GM19023 (cell line): Measurements from ENCODE around the gene APOA4.
"Not testable (repeated sequence)": the region's sequence is repeated elsewhere in the genome, so short reads cannot be mapped to it uniquely, and the experiment has no call there.

Experiments used
- ATAC-seq: cut with Tn5 transposase; IDR thresholded peaks from one replicate; pipeline ENCODE4 v1.9.1; 2021; ENCODE audit warnings: mild to moderate bottlenecking, moderate library complexity; ENCODE audit not compliant: unreplicated experiment

The APOA4 gene

DNA sequence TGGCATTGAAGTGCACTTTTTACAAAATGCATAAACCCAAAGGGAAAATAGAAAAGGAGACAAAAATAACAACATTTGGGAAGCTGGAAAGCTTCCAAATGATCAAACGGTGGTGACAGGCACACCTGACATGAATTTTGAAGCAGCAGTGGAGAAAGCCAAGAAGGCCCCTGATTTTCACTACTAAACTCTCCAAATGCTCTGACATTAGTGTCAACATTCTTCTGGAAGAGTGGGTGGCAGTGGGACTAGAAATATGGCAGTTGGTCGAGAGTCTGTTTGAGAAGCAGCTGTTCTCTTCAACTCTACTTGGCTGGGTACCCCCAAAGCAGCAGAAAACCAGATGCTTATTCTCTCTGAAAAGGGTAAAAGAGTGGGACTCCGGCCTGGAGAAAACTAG lies 19.1 kb downstream of the APOA4 start:
- no peak for ATAC-seq

DNA sequence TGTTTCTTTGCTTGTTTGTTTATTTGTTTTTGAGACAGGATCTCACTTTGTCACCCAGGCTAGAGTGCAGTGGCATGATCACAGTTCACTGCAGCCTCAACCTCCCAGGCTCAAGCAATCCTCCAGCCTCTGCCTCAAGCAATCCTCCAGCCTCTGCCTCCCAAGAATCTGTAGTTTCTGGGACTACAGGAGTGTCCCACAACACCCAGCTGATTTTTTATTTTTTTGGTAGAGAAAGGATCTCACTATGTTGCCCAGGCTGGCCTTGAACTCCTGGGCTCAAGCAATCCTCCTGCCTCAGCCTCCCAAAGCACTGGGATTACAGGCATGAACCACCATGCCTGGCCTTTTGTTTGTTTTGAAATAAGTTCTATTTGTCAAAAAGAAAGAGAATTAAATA lies 21.4 kb downstream of the APOA4 start:
- ATAC-seq = not testable (repeated sequence)

DNA sequence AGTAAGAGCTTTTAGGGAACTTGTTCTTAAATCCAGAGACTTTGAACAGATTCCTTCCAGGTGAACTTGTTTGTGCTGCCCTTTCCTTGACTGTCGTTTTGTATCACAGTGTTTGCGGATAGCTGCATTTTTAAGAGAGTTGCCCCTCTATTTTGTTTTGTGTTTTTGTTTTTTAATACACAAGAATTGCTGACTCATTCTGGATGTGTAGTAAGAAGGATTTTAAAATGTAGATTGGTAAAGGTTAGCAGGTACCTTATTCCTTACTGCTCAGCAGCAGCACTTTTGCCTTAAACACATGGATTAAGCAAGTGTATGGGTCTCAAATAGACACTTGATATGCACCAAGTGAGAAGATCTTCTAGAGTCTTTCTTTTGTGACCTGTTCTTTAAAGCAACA lies 22.5 kb downstream of the APOA4 start:
- ATAC-seq = no peak

DNA sequence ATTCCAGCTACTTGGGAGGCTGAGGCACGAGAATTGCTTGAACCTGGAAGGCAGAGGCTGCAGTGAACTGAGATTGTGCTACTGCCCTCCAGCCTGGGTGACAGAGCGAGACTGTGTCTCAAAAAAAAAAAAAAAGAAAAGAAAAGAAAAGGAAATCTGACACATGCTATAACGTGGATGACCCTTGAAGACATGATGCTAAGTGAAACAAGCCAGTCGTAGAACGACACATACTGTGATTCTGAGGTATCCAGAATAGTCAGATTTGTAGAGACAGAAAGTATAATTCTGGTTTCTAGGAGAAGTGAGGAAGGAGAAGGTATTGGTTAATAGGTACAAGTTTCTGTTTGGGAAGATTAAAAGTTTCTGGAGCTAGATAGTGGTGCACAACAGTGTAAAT lies 24.7 kb downstream of the APOA4 start:
- no peak for ATAC-seq

DNA sequence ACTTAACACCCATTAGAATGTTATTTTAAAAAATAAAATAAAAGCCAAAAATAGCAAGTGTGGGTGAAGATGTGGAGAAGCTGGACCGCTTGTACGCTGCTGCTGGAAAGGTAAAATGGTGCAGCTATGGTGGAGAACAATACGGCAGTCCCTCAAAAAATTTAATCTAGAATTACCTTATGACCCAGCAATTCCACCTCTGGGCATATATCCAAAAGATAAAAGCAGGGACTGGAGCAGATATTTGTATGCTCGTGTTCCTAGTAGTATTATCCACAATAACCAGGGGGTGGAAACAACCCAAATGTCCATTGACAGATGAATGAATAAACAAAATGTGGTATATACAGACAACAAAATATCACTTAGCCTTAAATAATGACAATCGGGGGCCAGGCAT lies 25.3 kb downstream of the APOA4 start:
- ATAC-seq = no peak

DNA sequence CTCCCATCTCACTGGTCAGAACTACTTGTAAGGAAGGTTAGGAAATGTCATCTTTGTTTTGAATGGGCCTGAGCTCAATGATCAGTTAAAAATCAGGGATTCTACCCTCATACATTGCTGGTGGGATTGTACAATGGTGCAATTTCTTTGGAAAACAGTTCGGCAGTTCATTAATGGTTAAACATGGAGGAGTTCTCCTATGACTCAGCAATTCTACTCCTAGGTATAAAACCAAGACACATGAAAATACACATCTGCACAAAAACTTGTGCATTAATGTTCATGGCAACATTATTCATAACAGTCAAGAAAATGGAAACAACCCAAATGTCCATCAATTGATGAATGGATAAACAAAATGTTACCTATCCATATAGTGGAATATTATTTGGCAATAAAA lies 26.6 kb downstream of the APOA4 start:
- ATAC-seq = no peak

DNA sequence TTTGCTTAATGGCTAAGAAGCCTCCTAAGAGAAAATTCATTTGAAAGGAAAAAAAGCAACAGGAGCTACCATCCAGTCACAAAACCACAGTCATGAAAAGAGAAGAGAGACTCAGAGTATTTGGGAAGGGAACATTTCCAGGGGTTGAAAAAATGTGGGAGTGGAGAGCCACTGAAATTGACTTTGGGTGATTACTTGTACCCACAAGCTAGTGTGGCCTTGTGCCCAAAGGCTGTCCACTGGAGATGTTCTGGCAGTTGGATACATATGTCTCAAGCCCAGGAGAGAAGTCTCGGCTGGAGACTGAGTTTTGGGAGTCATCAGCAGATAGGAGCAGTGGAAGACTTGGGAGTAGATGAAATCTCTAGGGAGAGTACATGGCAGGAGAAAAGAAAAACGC lies 28.3 kb downstream of the APOA4 start:
- no peak for ATAC-seq

DNA sequence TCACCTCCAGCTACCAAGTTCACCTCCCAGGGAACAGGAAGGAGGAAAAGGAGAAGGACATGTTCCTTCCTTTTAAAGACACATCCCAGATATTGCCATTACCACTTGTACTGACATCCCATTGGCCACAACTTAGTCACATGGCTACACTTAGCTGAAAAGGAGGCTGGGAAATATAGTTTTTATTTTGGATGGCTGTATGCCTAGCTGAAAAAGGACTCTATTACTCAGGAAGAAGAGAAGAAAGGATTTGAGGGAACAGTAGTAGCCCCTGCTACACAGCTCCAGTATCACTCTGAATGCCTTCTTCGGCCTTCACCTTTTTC lies 29.4 kb downstream of the APOA4 start:
- no peak for ATAC-seq

DNA sequence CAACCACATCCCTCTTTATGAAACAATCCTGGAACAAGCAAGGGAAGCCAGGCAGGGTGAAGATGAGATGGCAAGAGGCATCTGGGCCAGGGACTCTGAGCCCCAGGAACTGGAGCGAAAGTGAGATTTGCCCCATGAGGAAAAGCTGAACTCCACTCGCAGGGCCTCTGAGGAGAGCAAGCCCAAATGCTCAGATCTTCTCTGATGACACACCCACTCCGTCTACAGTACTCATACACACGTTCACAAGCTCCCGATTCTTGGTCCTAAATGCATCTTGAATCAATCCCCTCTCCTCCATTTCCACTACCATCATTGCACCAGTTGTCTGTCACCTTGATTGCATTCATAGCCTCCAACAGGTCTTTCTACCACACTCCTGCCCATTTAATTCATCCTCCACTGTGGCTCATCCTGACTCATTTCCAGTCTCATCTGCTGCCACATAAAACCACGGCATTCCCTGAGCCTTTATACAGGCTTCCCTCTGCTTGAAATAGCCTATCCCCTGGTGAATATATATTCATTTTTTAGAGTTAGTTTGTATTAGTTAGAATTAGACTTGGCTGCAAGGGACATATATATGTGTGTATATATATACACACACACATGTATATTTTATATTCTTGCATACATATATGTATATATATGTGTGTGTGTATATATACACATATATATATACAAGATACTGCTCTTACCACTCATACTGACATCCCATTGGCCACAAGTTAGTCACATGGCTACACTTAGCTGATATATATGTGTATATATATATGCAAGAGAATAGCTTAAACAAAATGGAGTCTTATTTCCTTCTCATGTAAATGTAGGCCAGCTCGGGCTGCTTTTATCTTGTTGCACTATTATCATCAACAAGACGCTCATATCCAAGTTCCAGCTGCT lies 30.0 kb downstream of the APOA4 start:
- no peak for ATAC-seq

DNA sequence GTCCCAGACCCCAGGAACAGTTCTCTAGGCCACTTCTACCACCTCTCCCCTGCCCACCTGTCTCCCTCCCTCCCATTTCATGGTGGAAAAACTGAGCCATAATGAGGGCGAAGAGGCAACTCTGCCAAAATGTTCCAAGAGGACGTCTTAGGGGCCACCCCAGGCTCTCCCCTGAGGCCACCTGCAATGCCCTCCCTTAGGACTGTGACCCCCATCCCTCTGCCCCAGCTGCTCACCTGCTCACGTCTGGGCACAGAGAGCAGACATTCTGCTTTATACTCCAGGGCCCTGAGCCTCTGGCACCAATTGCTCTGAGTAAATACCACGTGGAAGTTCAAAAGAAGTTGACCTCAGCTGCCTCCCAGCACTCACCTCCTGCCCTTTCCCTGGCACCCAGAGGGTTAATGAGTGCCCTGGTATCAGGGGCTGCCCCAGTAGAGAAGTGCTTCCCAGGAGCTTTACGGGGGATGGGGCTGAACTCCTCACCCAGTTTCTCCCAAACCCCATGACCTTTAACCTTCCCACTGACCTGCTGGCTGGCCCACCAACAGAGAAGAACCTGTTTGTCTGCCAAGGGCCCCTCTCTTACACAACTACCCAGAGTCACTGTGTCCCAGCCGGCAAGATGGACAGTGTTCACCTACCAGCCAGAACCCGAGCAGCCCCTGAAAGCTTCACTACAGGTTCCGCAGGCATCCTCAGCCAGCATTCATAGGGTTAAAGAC lies 30.8 kb downstream of the APOA4 start:
- no peak for ATAC-seq

DNA sequence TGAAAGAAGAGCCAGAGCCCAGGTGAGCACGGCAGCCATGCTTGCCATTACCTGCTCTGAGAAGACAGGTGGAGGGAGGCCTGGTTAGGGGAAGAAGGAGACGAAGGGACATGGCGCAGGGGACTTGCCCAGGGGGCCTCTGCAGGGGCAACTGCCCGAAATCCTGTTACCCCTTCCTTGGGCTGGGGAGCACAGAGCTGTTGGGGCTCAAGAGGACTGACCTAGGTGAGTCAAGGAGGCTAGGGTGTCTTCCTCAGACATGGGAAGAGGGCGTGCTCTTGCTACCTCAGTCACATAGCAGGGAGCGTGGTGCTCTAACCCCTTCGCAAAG lies 31.3 kb downstream of the APOA4 start, which contains the start of gene APOA5:
APOA5 (minus strand) TSS at position 67 of the 331 bp plus-strand sequence; CDS start at position 48, 19 bp downstream.
- ATAC-seq = no peak

DNA sequence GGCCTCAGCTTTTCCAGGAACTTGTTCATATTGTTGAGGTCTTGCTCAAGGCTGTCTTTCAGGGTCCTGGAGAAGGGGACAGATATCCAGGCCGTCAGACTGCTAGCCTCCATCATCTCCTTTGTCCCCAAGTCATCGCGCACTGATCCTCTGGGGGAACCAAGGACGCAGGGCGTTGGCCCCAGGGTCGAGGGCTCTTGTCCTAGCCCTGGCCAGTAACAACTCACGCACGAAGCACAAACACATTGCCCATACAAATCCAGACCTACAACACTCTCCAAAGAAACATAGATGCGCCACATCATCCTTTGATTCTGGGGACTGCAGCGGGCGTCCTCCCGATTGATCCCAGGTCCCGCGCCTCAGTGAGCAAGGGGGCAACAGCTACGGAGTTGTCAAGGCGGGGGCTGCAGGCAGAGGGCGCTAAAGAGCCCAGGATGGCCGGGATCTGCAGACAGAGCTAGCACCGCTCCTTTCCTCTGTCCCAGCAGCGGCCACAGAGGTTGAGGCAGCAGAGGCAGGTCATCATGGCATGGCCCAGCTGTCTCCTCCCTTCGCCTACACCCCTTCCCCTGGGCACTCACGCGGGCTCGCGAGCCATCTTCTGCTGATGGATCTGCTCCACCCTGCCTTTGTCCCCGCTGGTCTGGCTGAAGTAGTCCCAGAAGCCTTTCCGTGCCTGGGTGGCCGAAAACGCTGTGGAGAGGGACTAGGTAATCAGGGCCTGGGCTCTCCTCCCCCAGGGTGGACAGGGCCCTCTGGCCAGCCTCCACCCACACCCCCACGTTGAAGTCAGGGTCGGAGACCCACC lies 31.9 kb downstream of the APOA4 start:
- ATAC-seq = no peak

DNA sequence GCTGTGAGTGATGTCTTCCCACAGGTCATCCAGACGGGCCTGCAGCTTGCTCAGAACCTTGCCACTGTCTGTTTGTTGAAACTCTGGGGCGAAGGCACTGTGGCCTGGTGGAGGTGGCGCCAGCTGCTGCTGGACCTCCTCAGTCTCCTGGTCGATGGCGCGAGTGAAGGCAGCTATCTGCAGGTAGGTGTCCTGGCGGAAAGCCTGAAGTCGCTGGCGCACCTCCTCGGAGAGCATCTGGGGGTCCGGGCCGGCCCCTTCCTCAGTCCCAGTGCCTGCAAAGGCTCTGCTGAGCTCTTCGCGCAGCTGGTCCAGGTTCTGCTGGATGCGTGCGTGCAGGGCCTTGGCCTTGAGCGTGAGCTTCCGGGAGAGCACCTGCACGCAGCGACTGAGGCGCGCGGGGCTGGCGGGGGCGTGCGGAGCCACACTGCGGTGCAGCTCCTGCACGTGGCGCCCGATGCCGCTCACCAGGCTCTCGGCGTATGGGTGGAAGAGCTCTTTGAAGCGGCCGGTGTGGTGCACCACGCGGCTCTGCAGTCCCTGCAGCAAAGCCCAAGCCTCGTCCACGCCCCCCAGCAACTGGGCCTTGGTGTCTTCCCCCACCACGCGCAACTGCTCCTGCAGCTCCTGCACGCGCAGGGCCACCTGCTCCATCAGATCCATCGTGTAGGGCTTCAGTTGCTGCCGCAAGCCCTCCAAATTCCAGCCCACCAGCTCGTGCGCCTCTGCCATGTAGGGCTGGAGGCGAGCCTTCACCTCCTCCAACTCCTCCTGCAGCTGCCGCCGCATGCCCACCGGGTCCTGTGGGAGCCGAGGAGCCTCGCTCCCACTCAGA lies 32.7 kb downstream of the APOA4 start:
- no peak for ATAC-seq

DNA sequence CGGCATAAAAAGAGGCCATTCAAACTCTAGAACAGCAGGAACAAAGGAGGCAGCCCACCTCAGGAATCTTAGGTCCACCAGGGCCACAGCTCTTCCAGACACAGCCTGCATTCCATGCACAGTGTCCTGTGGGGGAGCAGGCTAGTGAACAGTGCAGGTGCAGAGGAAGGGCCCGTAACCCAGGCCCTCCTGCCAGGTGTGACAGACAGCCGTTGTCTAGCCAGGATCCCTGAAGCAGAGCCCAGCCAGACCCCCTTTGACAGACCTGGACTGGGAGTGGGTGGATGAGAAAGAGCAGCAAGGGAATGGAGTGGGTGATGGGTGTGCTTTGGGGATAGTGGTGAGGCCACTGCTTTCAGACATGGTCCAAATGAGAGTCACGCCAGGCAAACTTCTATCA lies 34.1 kb downstream of the APOA4 start:
- ATAC-seq = no peak

DNA sequence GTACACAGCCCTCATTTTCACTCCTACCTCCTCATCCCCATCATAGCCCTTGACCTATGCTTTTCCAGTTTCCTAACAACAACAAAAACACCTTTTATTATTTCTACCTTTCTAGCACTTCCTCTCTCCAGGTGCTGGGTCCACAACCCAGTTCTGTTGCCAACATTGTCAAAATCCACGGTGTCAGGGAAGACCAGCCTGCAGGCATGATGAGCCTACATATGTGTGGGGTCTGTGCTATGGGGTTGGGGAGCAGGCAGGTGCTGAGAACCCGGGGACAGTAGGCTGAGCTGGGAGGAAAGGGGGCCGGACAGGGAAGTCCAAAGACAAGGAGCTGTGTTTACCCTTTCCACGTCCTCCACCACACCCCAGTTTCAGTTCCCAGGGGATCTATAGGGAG lies 34.6 kb downstream of the APOA4 start:
- ATAC-seq = no peak

DNA sequence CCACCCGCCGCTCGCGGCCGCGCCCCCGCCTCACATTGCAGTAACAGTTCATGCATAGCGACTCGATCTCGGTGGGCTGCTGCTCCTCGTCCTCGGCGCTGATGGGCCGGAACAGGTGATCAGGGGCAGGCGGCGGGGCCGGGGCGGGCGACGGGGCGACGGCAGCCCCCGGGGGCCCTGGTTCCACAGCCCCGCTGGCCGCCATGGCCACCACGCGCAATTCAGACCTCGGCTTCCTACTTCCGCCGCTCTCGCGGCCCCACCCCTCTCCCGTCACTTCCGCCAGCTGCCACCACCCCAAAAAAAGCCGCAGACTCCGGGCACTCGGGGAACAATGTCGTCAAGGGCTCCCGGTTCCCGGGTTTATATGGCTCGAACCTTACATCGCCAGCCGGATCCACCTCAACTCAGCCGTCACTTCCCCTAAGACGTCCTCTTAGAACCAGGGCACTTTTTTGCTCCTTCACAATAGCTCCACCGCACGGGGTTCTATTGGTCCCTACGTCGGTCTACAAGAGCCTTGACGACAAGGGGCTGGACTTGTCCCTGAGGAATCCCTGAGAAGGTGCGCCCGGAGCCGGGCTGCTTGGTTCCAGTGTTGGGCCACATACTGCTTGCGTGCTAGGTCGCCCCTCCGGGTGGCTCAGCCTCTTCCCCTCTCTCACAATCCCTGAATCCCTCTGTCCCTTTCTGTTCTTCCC lies 35.2 kb downstream of the APOA4 start, which contains the start of gene ZPR1:
ZPR1 (minus strand) TSS at position 238 of the 701 bp plus-strand sequence; CDS start at position 205, 33 bp downstream.
- ATAC-seq = peak; percentile 83

DNA sequence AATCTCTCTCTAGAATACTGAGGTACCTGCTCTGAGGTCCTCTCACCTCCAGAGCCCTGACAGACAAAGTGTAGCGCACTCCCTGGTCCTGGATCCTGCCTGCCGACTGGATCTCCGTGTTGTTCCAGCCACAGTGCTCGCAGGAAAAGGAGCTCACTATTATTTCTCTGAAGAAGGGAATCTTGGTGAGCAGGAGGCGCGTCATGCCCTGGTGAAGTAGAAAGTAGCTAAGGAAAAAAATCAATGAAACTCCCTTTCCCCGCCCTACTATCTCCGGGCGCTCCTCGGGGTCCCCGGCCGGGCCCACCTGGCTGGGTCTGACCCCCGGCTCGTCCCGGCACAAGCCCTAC lies 35.7 kb downstream of the APOA4 start:
- no peak for ATAC-seq

DNA sequence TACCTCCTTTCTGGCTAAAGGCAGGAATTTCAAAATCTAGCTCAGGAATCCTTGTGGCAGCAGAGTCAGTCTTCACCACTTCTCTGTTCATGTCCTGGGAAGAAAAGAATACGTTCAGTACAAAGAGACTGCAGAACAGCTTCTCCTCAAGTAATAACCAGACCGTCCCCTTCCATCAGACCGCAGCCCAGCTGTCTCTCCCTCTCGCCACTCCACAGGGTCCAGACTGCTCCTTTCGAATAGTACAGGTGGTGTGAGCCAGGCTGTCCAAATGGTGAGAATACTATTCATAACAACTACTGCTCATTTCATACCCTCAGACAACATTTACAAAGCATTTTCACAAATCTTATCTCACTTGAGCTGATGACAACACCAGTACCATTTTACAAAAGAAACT lies 36.1 kb downstream of the APOA4 start:
- no peak for ATAC-seq

DNA sequence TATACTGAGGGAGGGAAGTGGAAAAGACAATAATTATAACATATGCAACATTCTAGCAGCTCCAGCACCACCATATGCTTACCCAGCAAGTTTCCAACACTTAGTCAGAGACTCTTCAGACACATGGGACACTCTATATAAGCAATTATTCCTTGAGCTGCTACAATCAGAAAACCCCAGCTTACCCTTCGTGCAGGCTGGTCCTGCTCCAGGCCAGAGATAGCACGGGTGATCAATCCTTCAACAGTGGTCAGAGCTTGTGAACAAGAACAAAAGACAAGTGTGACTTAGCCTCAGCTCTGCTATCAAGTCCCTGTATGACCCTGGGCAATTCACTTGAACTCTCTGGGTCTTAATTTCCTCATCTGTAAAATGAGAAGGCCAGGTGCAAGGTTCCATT lies 36.8 kb downstream of the APOA4 start:
- ATAC-seq = no peak

DNA sequence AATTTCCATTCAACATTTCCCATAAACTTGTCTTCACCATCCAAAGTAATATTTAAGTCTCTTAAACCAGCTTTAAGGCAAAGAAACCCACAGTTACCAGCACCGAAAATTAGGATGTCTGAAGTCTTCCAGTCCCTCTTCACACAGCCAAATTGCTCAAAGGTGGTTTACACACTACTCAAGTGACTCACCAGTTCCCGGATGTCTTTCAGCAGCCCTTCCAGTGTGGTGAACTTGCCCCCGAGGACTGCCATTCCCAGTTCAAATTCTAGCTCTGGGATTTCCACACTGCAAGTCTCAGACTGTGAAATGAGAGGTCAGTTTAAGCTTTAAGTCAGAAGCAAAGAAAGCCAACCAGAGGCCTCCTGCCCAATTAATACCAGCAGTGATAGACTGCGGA lies 40.4 kb downstream of the APOA4 start:
- no peak for ATAC-seq
